ENCODE measurements around the gene MLX. TPM values are rescaled to one million over a fixed set of nuclear protein-coding genes. Genes with fewer than 3 reads are reported as not detected.
A peak's percentile ranks its signal among the peaks of the same experiment; 100 is the strongest.
"Not testable (repeated sequence)": the region's sequence is repeated elsewhere in the genome, so short reads cannot be mapped to it uniquely, and the experiment has no call there.

Gene MLX
- total RNA-seq, 1 donor, result 43.4 TPM

GRCh38 chr17:42617956-42618431 is 51.1 kb downstream of the MLX start:
- no peak overlapping the region for H3K4me2 ChIP-seq (ENCODE audit: insufficient read depth, low read length)
- peaks cover 28% of the 10 kb centered on the region for H3K36me3 ChIP-seq (ENCODE audit: insufficient read depth, low read length)
- TF ChIP-seq CTCF (IDR thresholded peaks at IDR 0.05; ENCODE audit: extremely low read depth, low read depth, low read length), result no peak
- no peaks in the 10 kb centered on the region for H3K27me3 ChIP-seq (ENCODE audit: insufficient read depth, low read length)
- H3K4me3 ChIP-seq (ENCODE audit: insufficient read depth, low read length), result no peak overlapping the region
- H3K4me1 ChIP-seq (ENCODE audit: insufficient read depth, low read length), result no peaks in the 10 kb centered on the region
- no peaks in the 10 kb centered on the region for H3K9me3 ChIP-seq (ENCODE audit: low read depth, low read length)
- no peaks in the 10 kb centered on the region for H4K20me1 ChIP-seq (ENCODE audit: insufficient read depth, low read length)
- DNase-seq (ENCODE audit: insufficient read length, low spot score, missing footprints), result no peak
- no peak overlapping the region for H2AFZ ChIP-seq (ENCODE audit: low read length)
- no peaks in the 10 kb centered on the region for H3K79me2 ChIP-seq (ENCODE audit: insufficient read depth, low read length)
- H3K27ac ChIP-seq (ENCODE audit: low read depth, low read length), result no peak overlapping the region

- H4K20me1 ChIP-seq (ENCODE audit: insufficient read depth, low read length), result no peaks in the 10 kb centered on the region
- no peak overlapping the region for H3K27ac ChIP-seq (ENCODE audit: low read depth, low read length)
- no peak for TF ChIP-seq CTCF (IDR thresholded peaks at IDR 0.05; ENCODE audit: extremely low read depth, low read depth, low read length)
- H3K4me1 ChIP-seq (ENCODE audit: insufficient read depth, low read length), result no peaks in the 10 kb centered on the region
- H3K9me3 ChIP-seq (ENCODE audit: low read depth, low read length), result no peaks in the 10 kb centered on the region
- H3K4me2 ChIP-seq (ENCODE audit: insufficient read depth, low read length), result no peak overlapping the region
- no peaks in the 10 kb centered on the region for H3K27me3 ChIP-seq (ENCODE audit: insufficient read depth, low read length)
- no peaks in the 10 kb centered on the region for H3K79me2 ChIP-seq (ENCODE audit: insufficient read depth, low read length)
- no peak overlapping the region for H3K4me3 ChIP-seq (ENCODE audit: insufficient read depth, low read length)
- H2AFZ ChIP-seq (ENCODE audit: low read length), result no peak overlapping the region
- no peak for DNase-seq (ENCODE audit: insufficient read length, low spot score, missing footprints)
- H3K36me3 ChIP-seq (ENCODE audit: insufficient read depth, low read length), result peaks cover 22% of the 10 kb centered on the region
Observed at GRCh38 chr17:42618442-42619150, 51.7 kb downstream of the MLX start.

DNA sequence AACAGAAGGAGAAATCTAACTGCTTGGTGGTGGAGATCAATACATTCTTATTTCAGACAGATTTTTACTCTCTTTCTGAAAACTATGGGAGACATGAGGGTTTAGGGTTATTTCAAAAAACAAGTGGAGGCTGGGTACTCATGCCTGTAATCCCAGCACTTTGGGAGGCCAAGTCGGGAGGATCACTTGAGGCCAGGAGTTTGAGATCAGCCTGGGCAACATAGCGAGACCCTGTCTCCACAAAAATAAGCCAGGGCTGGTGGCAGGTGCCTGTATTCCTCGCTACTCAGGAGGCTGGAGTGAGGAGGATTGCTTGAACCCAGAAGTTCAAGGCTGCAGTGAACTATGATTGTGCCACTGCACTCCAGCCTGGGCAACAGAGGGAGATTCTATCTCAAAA is 55.1 kb downstream of the MLX start:
- H3K4me3 ChIP-seq (ENCODE audit: insufficient read depth, low read length); H4K20me1 ChIP-seq (ENCODE audit: insufficient read depth, low read length): not testable (repeated sequence)

More for the DNA sequence above, 55.1 kb downstream of the MLX start:
- H3K79me2 ChIP-seq (ENCODE audit: insufficient read depth, low read length); H3K4me2 ChIP-seq (ENCODE audit: insufficient read depth, low read length); H3K27ac ChIP-seq (ENCODE audit: low read depth, low read length); H2AFZ ChIP-seq (ENCODE audit: low read length); H3K36me3 ChIP-seq (ENCODE audit: insufficient read depth, low read length); H3K27me3 ChIP-seq (ENCODE audit: insufficient read depth, low read length); H3K9me3 ChIP-seq (ENCODE audit: low read depth, low read length); H3K4me1 ChIP-seq (ENCODE audit: insufficient read depth, low read length): not testable (repeated sequence)
- DNase-seq (ENCODE audit: insufficient read length, low spot score, missing footprints), result peak; percentile 26

Other genes with a start within 250 kb of the MLX start
- gene STAT3, start 178.7 kb upstream of the MLX start, total RNA-seq, result 197 and 206 TPM in 2 replicates
- 861 and 988 TPM in 2 replicates for gene CAVIN1, start 143.8 kb upstream of the MLX start, total RNA-seq
- 52.5 and 53.9 TPM in 2 replicates for gene ATP6V0A1, start 108.2 kb upstream of the MLX start, total RNA-seq
- gene NAGLU, start 30.9 kb upstream of the MLX start, total RNA-seq, result 91.6 and 99.0 TPM in 2 replicates
- 1.1 and 1.5 TPM in 2 replicates for gene HSD17B1, start 14.2 kb upstream of the MLX start, total RNA-seq
- gene COASY, start 5.0 kb upstream of the MLX start, total RNA-seq, result 13.0 and 13.4 TPM in 2 replicates
- 1.8 TPM in 2 replicates for gene PSMC3IP, start 10.6 kb downstream of the MLX start, total RNA-seq
- 81.0 and 90.1 TPM in 2 replicates for gene RETREG3, start 42.3 kb downstream of the MLX start, total RNA-seq
- 19.2 and 20.3 TPM in 2 replicates for gene TUBG1, start 42.6 kb downstream of the MLX start, total RNA-seq
- gene TUBG2, start 92.2 kb downstream of the MLX start, total RNA-seq, result 13.8 TPM in 2 replicates
- gene PLEKHH3, start 109.9 kb downstream of the MLX start, total RNA-seq, result 14.7 and 19.9 TPM in 2 replicates
- gene CCR10, start 114.7 kb downstream of the MLX start, total RNA-seq, result 0.59 and 2.2 TPM in 2 replicates
- gene CNTNAP1, start 115.4 kb downstream of the MLX start, total RNA-seq, result 18.6 and 19.2 TPM in 2 replicates
- 30.8 and 31.8 TPM in 2 replicates for gene EZH1, start 177.9 kb downstream of the MLX start, total RNA-seq
- gene RAMP2, start 194.1 kb downstream of the MLX start, total RNA-seq, result not detected in 2 replicates
- 46.7 and 55.7 TPM in 2 replicates for gene VPS25, start 206.3 kb downstream of the MLX start, total RNA-seq
- under 0.01 TPM in 1 of 2 replicates, not detected in the other for gene WNK4, start 213.5 kb downstream of the MLX start, total RNA-seq
- 44.2 and 47.4 TPM in 2 replicates for gene COA3, start 231.6 kb downstream of the MLX start, total RNA-seq
- 0.88 TPM in 1 of 2 replicates, not detected in the other for gene CNTD1, start 231.8 kb downstream of the MLX start, total RNA-seq